Measurements from ENCODE around the gene NR5A2. TPM values are rescaled to one million over a fixed set of nuclear protein-coding genes. Genes with fewer than 3 reads are reported as not detected.

The NR5A2 gene
- total RNA-seq, 1 experiment from 2014 or later = 22.3 TPM

DNA sequence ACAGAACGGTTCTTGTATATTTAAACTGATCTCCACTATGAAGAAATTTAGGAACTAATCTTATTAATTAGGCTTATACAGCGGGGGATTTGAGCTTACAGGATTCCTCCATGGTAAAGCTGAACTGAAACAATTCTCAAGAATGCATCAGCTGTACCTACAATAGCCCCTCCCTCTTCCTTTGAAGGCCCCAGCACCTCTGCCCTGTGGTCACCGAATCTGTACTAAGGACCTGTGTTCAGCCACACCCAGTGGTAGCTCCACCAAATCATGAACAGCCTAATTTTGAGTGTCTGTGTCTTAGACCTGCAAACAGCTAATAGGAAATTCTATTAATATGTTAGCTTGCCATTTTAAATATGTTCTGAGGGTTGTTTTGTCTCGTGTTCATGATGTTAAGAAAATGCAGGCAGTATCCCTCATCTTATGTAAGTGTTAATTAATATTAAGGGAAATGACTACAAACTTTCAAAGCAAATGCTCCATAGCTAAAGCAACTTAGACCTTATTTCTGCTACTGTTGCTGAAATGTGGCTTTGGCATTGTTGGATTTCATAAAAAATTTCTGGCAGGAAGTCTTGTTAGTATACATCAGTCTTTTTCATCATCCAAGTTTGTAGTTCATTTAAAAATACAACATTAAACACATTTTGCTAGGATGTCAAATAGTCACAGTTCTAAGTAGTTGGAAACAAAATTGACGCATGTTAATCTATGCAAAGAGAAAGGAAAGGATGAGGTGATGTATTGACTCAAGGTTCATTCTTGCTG, 147.2 kb downstream of the NR5A2 start (continued):
- TF ChIP-seq, protein P1, sequence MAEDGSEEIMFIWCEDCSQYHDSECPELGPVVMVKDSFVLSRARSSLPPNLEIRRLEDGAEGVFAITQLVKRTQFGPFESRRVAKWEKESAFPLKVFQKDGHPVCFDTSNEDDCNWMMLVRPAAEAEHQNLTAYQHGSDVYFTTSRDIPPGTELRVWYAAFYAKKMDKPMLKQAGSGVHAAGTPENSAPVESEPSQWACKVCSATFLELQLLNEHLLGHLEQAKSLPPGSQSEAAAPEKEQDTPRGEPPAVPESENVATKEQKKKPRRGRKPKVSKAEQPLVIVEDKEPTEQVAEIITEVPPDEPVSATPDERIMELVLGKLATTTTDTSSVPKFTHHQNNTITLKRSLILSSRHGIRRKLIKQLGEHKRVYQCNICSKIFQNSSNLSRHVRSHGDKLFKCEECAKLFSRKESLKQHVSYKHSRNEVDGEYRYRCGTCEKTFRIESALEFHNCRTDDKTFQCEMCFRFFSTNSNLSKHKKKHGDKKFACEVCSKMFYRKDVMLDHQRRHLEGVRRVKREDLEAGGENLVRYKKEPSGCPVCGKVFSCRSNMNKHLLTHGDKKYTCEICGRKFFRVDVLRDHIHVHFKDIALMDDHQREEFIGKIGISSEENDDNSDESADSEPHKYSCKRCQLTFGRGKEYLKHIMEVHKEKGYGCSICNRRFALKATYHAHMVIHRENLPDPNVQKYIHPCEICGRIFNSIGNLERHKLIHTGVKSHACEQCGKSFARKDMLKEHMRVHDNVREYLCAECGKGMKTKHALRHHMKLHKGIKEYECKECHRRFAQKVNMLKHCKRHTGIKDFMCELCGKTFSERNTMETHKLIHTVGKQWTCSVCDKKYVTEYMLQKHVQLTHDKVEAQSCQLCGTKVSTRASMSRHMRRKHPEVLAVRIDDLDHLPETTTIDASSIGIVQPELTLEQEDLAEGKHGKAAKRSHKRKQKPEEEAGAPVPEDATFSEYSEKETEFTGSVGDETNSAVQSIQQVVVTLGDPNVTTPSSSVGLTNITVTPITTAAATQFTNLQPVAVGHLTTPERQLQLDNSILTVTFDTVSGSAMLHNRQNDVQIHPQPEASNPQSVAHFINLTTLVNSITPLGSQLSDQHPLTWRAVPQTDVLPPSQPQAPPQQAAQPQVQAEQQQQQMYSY (CRISPR knock-in tag; IDR thresholded peaks at IDR 0.05) = no peak
- TF ChIP-seq ZNF416 (CRISPR knock-in tag; IDR thresholded peaks at IDR 0.05) (no peak), PRRX2 (CRISPR knock-in tag; IDR thresholded peaks at IDR 0.05) (no peak), GRHL2 (CRISPR knock-in tag; IDR thresholded peaks at IDR 0.05; ENCODE audit: insufficient replicate concordance, severe bottlenecking) (no peak)

- DNase-seq (ENCODE audit: low spot score) (no peak), ATAC-seq (no peak)
- peaks cover 4% of the 10 kb centered on the region; the same call in 1 of the 2 replicates for H3K36me3 Mint-ChIP-seq
- no peak overlapping the region for H3K4me3 Mint-ChIP-seq
- TF ChIP-seq EMX1 (CRISPR knock-in tag; IDR thresholded peaks at IDR 0.05) = no peak
- TF ChIP-seq, protein P2, sequence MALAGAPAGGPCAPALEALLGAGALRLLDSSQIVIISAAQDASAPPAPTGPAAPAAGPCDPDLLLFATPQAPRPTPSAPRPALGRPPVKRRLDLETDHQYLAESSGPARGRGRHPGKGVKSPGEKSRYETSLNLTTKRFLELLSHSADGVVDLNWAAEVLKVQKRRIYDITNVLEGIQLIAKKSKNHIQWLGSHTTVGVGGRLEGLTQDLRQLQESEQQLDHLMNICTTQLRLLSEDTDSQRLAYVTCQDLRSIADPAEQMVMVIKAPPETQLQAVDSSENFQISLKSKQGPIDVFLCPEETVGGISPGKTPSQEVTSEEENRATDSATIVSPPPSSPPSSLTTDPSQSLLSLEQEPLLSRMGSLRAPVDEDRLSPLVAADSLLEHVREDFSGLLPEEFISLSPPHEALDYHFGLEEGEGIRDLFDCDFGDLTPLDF (CRISPR knock-in tag; IDR thresholded peaks at IDR 0.05) = no peak
- TF ChIP-seq, protein P3, sequence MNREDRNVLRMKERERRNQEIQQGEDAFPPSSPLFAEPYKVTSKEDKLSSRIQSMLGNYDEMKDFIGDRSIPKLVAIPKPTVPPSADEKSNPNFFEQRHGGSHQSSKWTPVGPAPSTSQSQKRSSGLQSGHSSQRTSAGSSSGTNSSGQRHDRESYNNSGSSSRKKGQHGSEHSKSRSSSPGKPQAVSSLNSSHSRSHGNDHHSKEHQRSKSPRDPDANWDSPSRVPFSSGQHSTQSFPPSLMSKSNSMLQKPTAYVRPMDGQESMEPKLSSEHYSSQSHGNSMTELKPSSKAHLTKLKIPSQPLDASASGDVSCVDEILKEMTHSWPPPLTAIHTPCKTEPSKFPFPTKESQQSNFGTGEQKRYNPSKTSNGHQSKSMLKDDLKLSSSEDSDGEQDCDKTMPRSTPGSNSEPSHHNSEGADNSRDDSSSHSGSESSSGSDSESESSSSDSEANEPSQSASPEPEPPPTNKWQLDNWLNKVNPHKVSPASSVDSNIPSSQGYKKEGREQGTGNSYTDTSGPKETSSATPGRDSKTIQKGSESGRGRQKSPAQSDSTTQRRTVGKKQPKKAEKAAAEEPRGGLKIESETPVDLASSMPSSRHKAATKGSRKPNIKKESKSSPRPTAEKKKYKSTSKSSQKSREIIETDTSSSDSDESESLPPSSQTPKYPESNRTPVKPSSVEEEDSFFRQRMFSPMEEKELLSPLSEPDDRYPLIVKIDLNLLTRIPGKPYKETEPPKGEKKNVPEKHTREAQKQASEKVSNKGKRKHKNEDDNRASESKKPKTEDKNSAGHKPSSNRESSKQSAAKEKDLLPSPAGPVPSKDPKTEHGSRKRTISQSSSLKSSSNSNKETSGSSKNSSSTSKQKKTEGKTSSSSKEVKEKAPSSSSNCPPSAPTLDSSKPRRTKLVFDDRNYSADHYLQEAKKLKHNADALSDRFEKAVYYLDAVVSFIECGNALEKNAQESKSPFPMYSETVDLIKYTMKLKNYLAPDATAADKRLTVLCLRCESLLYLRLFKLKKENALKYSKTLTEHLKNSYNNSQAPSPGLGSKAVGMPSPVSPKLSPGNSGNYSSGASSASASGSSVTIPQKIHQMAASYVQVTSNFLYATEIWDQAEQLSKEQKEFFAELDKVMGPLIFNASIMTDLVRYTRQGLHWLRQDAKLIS (CRISPR knock-in tag; IDR thresholded peaks at IDR 0.05; ENCODE audit: borderline replicate concordance) = no peak
- peaks cover 9% of the 10 kb centered on the region for H3K9me3 Mint-ChIP-seq
- CTCF ChIA-PET = no interaction called here
- H3K4me1 Mint-ChIP-seq = peaks cover 11% of the 10 kb centered on the region
- no peak overlapping the region for H3K27ac Mint-ChIP-seq
- POLR2A ChIA-PET = no interaction called here
- H3K27me3 Mint-ChIP-seq (ENCODE audit: low read depth) = no peaks in the 10 kb centered on the region
Measured at GRCh38 chr1:200176181-200176580, 148.7 kb downstream of the NR5A2 start.

- TF ChIP-seq NR2C2 (CRISPR knock-in tag; IDR thresholded peaks at IDR 0.05) (no peak), TCF7 (CRISPR knock-in tag; IDR thresholded peaks at IDR 0.05; ENCODE audit: low read depth) (no peak)
- ATAC-seq (no peak), DNase-seq (ENCODE audit: low spot score) (no peak)
- CTCF ChIA-PET = no interaction called here
- Mint-ChIP-seq H3K27me3 (ENCODE audit: low read depth) (no peaks in the 10 kb centered on the region), H3K4me3 (no peak overlapping the region), H3K36me3 (peaks cover 4% of the 10 kb centered on the region; the same call in 1 of the 2 replicates), H3K9me3 (peaks cover 9% of the 10 kb centered on the region), H3K27ac (peak overlapping the region; percentile 33; the same call in 1 of the 2 replicates), H3K4me1 (peaks cover 11% of the 10 kb centered on the region)
- POLR2A ChIA-PET = no interaction called here
Measured at GRCh38 chr1:200176798-200177197, 149.3 kb downstream of the NR5A2 start.

GRCh38 chr1:200178340-200178739, 150.8 kb downstream of the NR5A2 start:
- H3K4me1 Mint-ChIP-seq = peaks cover 8% of the 10 kb centered on the region
- DNase-seq (ENCODE audit: low spot score) (no peak), ATAC-seq (no peak)
- H3K27ac Mint-ChIP-seq = no peak overlapping the region
- H3K9me3 Mint-ChIP-seq = peaks cover 9% of the 10 kb centered on the region
- H3K27me3 Mint-ChIP-seq (ENCODE audit: low read depth) = no peaks in the 10 kb centered on the region
- H3K36me3 Mint-ChIP-seq = peaks cover 4% of the 10 kb centered on the region; the same call in 1 of the 2 replicates
- no peak overlapping the region for H3K4me3 Mint-ChIP-seq
- POLR2A ChIA-PET = no interaction called here
- CTCF ChIA-PET = no interaction called here
- TF ChIP-seq NR1H2 (CRISPR knock-in tag; IDR thresholded peaks at IDR 0.05) = no peak
- TF ChIP-seq, protein P2 (CRISPR knock-in tag; IDR thresholded peaks at IDR 0.05) = no peak
- no peak for TF ChIP-seq ETV6 (CRISPR knock-in tag; IDR thresholded peaks at IDR 0.05)
- TF ChIP-seq ATF1 (CRISPR knock-in tag; IDR thresholded peaks at IDR 0.05) = no peak
- TF ChIP-seq OVOL2 (CRISPR knock-in tag; IDR thresholded peaks at IDR 0.05; ENCODE audit: borderline replicate concordance) = no peak
- TF ChIP-seq NR2C2 (CRISPR knock-in tag; IDR thresholded peaks at IDR 0.05) = no peak
- TF ChIP-seq, protein P4, sequence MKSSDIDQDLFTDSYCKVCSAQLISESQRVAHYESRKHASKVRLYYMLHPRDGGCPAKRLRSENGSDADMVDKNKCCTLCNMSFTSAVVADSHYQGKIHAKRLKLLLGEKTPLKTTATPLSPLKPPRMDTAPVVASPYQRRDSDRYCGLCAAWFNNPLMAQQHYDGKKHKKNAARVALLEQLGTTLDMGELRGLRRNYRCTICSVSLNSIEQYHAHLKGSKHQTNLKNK (CRISPR knock-in tag; IDR thresholded peaks at IDR 0.05) = no peak
- TF ChIP-seq, protein P1 (CRISPR knock-in tag; IDR thresholded peaks at IDR 0.05) = no peak
